Measurements from ENCODE around the gene FUT1.

DNA sequence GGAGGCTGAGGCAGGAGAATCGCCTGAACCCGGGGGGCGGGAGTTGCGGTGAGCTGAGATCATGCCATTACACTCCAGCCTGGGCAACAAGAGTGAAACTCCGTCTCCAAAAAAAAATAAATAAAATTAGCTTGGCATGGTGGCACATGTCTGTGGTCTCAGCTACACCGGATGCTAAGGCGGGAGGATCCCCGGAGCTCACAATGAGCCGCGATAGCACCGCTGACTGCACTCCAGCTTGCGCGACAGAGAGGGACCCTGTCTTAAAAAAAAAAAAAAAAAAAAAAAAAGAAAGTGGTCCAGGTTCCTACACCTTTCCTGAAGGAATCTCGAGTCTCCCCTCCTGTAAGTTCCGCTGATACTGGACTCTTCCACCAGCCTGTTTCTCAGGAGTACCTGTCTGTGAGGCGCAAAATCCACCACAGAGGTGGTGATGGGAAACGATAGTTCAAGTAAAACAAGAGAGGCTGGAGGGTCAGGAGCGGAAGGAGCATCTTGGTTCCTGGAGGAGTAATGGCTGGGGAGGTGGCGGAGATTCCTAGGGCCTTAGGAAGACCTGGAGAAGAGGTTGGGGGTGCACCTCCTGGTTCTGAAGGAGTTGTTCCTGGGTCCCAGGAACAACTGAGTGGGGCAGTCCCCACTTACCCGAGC is 471 bp downstream of the FUT1 start:
- TF ChIP-seq, protein P1, sequence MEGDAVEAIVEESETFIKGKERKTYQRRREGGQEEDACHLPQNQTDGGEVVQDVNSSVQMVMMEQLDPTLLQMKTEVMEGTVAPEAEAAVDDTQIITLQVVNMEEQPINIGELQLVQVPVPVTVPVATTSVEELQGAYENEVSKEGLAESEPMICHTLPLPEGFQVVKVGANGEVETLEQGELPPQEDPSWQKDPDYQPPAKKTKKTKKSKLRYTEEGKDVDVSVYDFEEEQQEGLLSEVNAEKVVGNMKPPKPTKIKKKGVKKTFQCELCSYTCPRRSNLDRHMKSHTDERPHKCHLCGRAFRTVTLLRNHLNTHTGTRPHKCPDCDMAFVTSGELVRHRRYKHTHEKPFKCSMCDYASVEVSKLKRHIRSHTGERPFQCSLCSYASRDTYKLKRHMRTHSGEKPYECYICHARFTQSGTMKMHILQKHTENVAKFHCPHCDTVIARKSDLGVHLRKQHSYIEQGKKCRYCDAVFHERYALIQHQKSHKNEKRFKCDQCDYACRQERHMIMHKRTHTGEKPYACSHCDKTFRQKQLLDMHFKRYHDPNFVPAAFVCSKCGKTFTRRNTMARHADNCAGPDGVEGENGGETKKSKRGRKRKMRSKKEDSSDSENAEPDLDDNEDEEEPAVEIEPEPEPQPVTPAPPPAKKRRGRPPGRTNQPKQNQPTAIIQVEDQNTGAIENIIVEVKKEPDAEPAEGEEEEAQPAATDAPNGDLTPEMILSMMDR (IDR thresholded peaks at IDR 0.05) = no peak
- no peak for TF ChIP-seq POLR2A (IDR thresholded peaks at IDR 0.05)
